Keratinocyte (primary cell): ENCODE measurements around the gene TALDO1. TPM values are rescaled to one million over a fixed set of nuclear protein-coding genes. Genes with fewer than 3 reads are reported as not detected.

Source experiments
- DNase-seq: peaks from one replicate; pipeline ENCODE4 v3.0.0-alpha.2; 2011; ENCODE audit warnings: low read depth, missing footprints, low spot score
- FAIRE-seq: peaks from 2 replicates; lab custom pipeline; 2011; peaks lifted over from hg19 to GRCh38; lab: Jason Lieb, UNC
- H2AFZ ChIP-seq: 2 replicates; pipeline ENCODE4 v1.6.0; 2012; ENCODE audit warnings: low read length, control low read depth, inconsistent platforms; ENCODE audit not compliant: control insufficient read depth
- H3K27ac ChIP-seq: 2 replicates; pipeline ENCODE4 v1.5.1; 2011; ENCODE audit warnings: low read length; ENCODE audit not compliant: control insufficient read depth, insufficient read depth
- H3K27me3 ChIP-seq: 3 replicates; pipeline ENCODE4 v1.6.0; 2011; ENCODE audit warnings: low read length; ENCODE audit not compliant: control insufficient read depth, insufficient read depth; ENCODE audit errors: extremely low read depth
- H3K36me3 ChIP-seq, 2 experiments: 2 replicates in 1 of 2; 3 replicates in 1 of 2; pipeline ENCODE4 v1.5.1; 2011; ENCODE audit warnings: low read length in 2 of 2, mild to moderate bottlenecking in 1 of 2; ENCODE audit not compliant: control insufficient read depth in 2 of 2, insufficient read depth in 2 of 2; ENCODE audit errors: extremely low read depth in 1 of 2
- H3K4me1 ChIP-seq: 3 replicates; pipeline ENCODE4 v1.5.1; 2011; ENCODE audit warnings: low read length; ENCODE audit not compliant: control insufficient read depth, insufficient read depth; ENCODE audit errors: extremely low read depth
- H3K4me2 ChIP-seq: 3 replicates; pipeline ENCODE4 v1.6.0; 2011; ENCODE audit warnings: low read depth, low read length; ENCODE audit not compliant: control insufficient read depth, insufficient read depth; ENCODE audit errors: extremely low read depth
- H3K4me3 ChIP-seq, 3 experiments: fragments of 200-600 bp in 1 of 3; sonication (generic) in 1 of 3; 2 replicates in 2 of 3; 3 replicates in 1 of 3; pipeline ENCODE4 v1.5.1; 2011 to 2016; ENCODE audit warnings: low read length in 3 of 3, mild to moderate bottlenecking in 3 of 3, control low read depth in 2 of 3, inconsistent platforms in 1 of 3, low read depth in 1 of 3, mixed read lengths in 1 of 3, mixed run types in 1 of 3, moderate library complexity in 1 of 3; ENCODE audit not compliant: control insufficient read depth in 2 of 3, insufficient read depth in 2 of 3; ENCODE audit errors: extremely low read depth in 1 of 3
- H3K79me2 ChIP-seq: 2 replicates; pipeline ENCODE4 v1.6.0; 2012; ENCODE audit warnings: low read length; ENCODE audit not compliant: control insufficient read depth, insufficient read depth
- H3K9ac ChIP-seq: 3 replicates; pipeline ENCODE4 v1.6.0; 2011; ENCODE audit warnings: low read length; ENCODE audit not compliant: control insufficient read depth, insufficient read depth; ENCODE audit errors: extremely low read depth
- H3K9me1 ChIP-seq: 3 replicates; pipeline ENCODE4 v1.6.0; 2011; ENCODE audit warnings: low read length; ENCODE audit not compliant: control insufficient read depth, insufficient read depth; ENCODE audit errors: extremely low read depth
- H3K9me3 ChIP-seq: 2 replicates; pipeline ENCODE4 v1.5.1; 2012; ENCODE audit warnings: low read depth, low read length; ENCODE audit not compliant: control insufficient read depth
- H4K20me1 ChIP-seq: 3 replicates; pipeline ENCODE4 v1.6.0; 2011; ENCODE audit warnings: low read length; ENCODE audit not compliant: control insufficient read depth, insufficient read depth; ENCODE audit errors: extremely low read depth
- CTCF ChIP-seq, 3 experiments: IDR thresholded peaks in 1 of 3; conservative IDR thresholded peaks in 1 of 3; optimal IDR thresholded peaks in 1 of 3; 2 replicates in 2 of 3; 3 replicates in 1 of 3; pipeline versions ENCODE3 to v1.5.1; 2011; ENCODE audit warnings: low read length in 3 of 3, mild to moderate bottlenecking in 3 of 3, moderate library complexity in 2 of 3, control low read depth in 1 of 3, inconsistent platforms in 1 of 3; ENCODE audit not compliant: insufficient read depth in 2 of 3; ENCODE audit errors: extremely low read depth in 1 of 3
- EZH2 ChIP-seq: IDR thresholded peaks from one replicate; pipeline ENCODE4 v1.6.1; 2012; ENCODE audit warnings: inconsistent platforms, mild to moderate bottlenecking, low read length, moderate library complexity
- dilution Hi-C: fragments of 300-500 bp; cut with MboI; formaldehyde crosslinking; loops from one replicate; pipeline ENCODE4 v1.7.0; 2020; ENCODE audit warnings: low sequenced_read_pairs; ENCODE audit not compliant: extremely low pct_ligation_motif_present
- polyA plus RNA-seq, 5 experiments: library from polyadenylated mRNA; depleted of rRNA in 3 of 5; stranded (reverse) in 3 of 5; stranded (forward) in 1 of 5; unstranded in 1 of 5; fragments of >200 nt; gene quantifications; 1 replicate in 1 of 5; 2 replicates in 3 of 5; 3 replicates in 1 of 5; pipeline versions ENCODE4 v1.2.1 to v1.2.3, GENCODE V29; 2011 to 2012; ENCODE audit warnings: missing spikeins in 2 of 5, low read depth in 1 of 5, low replicate concordance in 1 of 5

TALDO1 gene
- polyA plus RNA-seq, 1 donor (not counting 4 experiments of a cell fraction or from before 2014, with no cell fraction given): 162 TPM

DNA sequence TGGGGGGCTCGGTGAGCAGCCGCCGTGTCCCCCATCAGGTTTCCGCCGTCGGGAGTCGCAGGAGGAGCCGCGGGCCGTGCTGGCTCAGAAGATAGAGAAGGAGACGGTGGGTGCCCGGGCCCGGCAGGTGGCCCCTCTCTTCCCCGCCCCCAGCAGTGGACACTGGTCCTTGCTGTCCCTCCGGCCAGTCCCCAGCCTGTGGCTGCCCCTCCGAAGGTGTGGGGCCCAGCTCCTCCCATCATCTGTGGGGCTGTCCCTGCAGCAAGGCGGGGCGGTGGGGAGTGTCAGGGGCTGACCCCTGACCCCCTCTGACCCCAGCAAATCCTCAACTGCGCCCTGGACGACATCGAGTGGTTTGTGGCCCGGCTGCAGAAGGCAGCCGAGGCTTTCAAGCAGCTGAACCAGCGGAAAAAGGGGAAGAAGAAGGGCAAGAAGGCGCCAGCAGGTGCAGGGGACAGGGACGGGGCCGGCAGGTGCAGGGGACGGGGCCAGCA is 26.0 kb upstream of the TALDO1 start:
- no peak overlapping the region for H3K27ac ChIP-seq
- H3K9ac ChIP-seq: no peak overlapping the region
- dilution Hi-C loops: no loop called here
- TF ChIP-seq EZH2 (no peak), CTCF (optimal IDR thresholded peaks at IDR 0.05 in 1 of 3, IDR thresholded peaks at IDR 0.05 in 1 of 3, conservative IDR thresholded peaks at IDR 0.05 in 1 of 3; ENCODE audit: extremely low read depth in 1 of 3, insufficient read depth in 2 of 3, low read length in 3 of 3) (no peak)
- H3K79me2 ChIP-seq: peaks cover 3% of the 10 kb centered on the region
- peaks cover 5% of the 10 kb centered on the region for H4K20me1 ChIP-seq
- H3K36me3 ChIP-seq: peaks cover 26 to 28% of the 10 kb centered on the region in 2 experiments
- no peaks in the 10 kb centered on the region for H3K9me3 ChIP-seq
- H2AFZ ChIP-seq: no peak overlapping the region
- peaks cover 7% of the 10 kb centered on the region for H3K4me1 ChIP-seq
- FAIRE-seq (no peak), DNase-seq (no peak)
- no peak overlapping the region for H3K4me2 ChIP-seq
- no peaks in the 10 kb centered on the region for H3K27me3 ChIP-seq
- H3K4me3 ChIP-seq: no peak overlapping the region
- no peaks in the 10 kb centered on the region for H3K9me1 ChIP-seq

GRCh38 chr11:721741-722345 is 25.4 kb upstream of the TALDO1 start:
- H4K20me1 ChIP-seq: peaks cover 5% of the 10 kb centered on the region
- no peaks in the 10 kb centered on the region for H3K9me3 ChIP-seq
- H3K79me2 ChIP-seq: peaks cover 3% of the 10 kb centered on the region
- H3K27ac ChIP-seq: no peak overlapping the region
- no peak overlapping the region for H3K9ac ChIP-seq
- peaks cover 29% of the 10 kb centered on the region in 2 experiments for H3K36me3 ChIP-seq
- H3K4me3 ChIP-seq: no peak overlapping the region
- H2AFZ ChIP-seq: no peak overlapping the region
- TF ChIP-seq CTCF (optimal IDR thresholded peaks at IDR 0.05 in 1 of 3, IDR thresholded peaks at IDR 0.05 in 1 of 3, conservative IDR thresholded peaks at IDR 0.05 in 1 of 3; ENCODE audit: extremely low read depth in 1 of 3, insufficient read depth in 2 of 3, low read length in 3 of 3) (no peak), EZH2 (no peak)
- H3K4me1 ChIP-seq: peaks cover 7% of the 10 kb centered on the region
- DNase-seq (no peak), FAIRE-seq (no peak)
- no peak overlapping the region for H3K4me2 ChIP-seq
- no peaks in the 10 kb centered on the region for H3K27me3 ChIP-seq
- no peaks in the 10 kb centered on the region for H3K9me1 ChIP-seq
- dilution Hi-C loops: no loop called here
